Type B pancreatic cell (in vitro differentiated cells): ENCODE measurements around the gene MED15. TPM values are rescaled to one million over a fixed set of nuclear protein-coding genes. Genes with fewer than 3 reads are reported as not detected.

ENCODE experiments used
- DNase-seq: peaks from one replicate; pipeline ENCODE4 v3.0.0; 2021; ENCODE audit warnings: mixed read lengths; ENCODE audit not compliant: unreplicated experiment; ENCODE audit errors: extremely low spot score
- H3K27ac Mint-ChIP-seq: 2 replicates; pipeline ENCODE4 v1.8.0; 2021; ENCODE audit warnings: mild to moderate bottlenecking, mixed read lengths
- H3K27me3 Mint-ChIP-seq: 2 replicates; pipeline ENCODE4 v1.8.0; 2021; ENCODE audit warnings: mixed read lengths
- H3K36me3 Mint-ChIP-seq: 2 replicates; pipeline ENCODE4 v1.8.0; 2021; ENCODE audit warnings: mixed read lengths
- H3K4me1 Mint-ChIP-seq: one replicate; pipeline ENCODE4 v1.8.0; 2021; ENCODE audit warnings: mixed read lengths; ENCODE audit not compliant: unreplicated experiment
- H3K4me3 Mint-ChIP-seq: 2 replicates; pipeline ENCODE4 v1.8.0; 2021; ENCODE audit warnings: mild to moderate bottlenecking, mixed read lengths
- H3K9me3 Mint-ChIP-seq: 2 replicates; pipeline ENCODE4 v1.8.0; 2021; ENCODE audit warnings: mixed read lengths
- total RNA-seq: library from RNA; stranded (reverse); gene quantifications from 2 replicates; pipeline ENCODE4 v1.2.1, GENCODE V29; 2021; ENCODE audit warnings: low replicate concordance
- TF ChIP-seq, protein P1 (sequence below): fragments of 200-600 bp; sonication (generic); conservative IDR thresholded peaks from 2 replicates; pipeline ENCODE4 v1.5.0; 2021; ENCODE audit warnings: antibody characterized with exemption, mild to moderate bottlenecking

Gene MED15
- total RNA-seq, 1 donor from 2014 or later: 90.8 TPM

DNA sequence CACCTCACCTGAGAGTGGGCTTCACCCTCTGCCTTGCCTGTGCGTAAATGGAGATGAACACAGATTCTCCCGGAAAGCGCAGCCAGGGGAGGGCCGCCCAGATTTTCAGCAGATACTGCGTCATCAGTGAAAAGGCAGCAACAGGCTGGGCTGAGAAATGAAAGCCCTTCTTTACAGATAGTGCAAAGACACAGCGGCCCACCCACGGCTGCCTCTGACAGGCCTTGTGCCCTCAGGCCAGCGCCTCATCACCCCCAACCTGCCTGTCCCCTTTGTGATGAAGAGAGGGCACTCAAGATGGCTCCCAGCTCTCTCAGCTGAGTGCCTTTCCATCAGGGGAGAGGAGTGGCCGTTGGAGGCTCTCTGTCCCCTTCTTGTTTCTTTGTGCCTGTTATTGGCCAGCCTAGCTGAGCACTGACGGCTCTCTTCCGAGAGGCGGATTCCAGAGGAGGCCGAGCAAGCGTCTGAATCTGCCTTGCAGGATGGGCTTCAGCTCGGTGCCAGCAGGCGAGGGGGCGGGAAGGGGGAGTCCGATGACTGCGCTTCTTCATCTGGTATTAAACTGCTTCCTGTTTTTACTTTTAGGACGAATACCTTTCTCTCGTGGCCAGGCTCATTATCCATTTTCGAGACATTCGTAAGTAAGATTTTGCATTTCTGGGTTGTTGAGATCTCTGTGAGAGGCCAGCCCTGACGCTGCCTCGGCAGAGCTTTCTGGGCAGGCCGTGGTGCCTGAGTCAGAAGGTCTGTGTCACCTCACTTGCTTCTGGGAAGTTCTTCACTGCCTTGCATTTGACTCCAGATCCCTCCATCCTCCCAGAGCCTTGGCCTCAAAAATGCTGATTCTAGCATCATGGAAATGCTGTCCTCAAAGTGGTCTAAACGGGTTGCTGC, 43.7 kb downstream of the MED15 start:
- TF ChIP-seq, protein P1, sequence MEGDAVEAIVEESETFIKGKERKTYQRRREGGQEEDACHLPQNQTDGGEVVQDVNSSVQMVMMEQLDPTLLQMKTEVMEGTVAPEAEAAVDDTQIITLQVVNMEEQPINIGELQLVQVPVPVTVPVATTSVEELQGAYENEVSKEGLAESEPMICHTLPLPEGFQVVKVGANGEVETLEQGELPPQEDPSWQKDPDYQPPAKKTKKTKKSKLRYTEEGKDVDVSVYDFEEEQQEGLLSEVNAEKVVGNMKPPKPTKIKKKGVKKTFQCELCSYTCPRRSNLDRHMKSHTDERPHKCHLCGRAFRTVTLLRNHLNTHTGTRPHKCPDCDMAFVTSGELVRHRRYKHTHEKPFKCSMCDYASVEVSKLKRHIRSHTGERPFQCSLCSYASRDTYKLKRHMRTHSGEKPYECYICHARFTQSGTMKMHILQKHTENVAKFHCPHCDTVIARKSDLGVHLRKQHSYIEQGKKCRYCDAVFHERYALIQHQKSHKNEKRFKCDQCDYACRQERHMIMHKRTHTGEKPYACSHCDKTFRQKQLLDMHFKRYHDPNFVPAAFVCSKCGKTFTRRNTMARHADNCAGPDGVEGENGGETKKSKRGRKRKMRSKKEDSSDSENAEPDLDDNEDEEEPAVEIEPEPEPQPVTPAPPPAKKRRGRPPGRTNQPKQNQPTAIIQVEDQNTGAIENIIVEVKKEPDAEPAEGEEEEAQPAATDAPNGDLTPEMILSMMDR: no peak
- Mint-ChIP-seq H3K9me3 (no peaks in the 10 kb centered on the region), H3K4me3 (peak overlapping the region; percentile 30), H3K36me3 (peaks cover 4% of the 10 kb centered on the region), H3K27ac (peak overlapping the region; percentile 64), H3K27me3 (no peaks in the 10 kb centered on the region), H3K4me1 (peaks cover 37% of the 10 kb centered on the region)
- DNase-seq: no peak

DNA sequence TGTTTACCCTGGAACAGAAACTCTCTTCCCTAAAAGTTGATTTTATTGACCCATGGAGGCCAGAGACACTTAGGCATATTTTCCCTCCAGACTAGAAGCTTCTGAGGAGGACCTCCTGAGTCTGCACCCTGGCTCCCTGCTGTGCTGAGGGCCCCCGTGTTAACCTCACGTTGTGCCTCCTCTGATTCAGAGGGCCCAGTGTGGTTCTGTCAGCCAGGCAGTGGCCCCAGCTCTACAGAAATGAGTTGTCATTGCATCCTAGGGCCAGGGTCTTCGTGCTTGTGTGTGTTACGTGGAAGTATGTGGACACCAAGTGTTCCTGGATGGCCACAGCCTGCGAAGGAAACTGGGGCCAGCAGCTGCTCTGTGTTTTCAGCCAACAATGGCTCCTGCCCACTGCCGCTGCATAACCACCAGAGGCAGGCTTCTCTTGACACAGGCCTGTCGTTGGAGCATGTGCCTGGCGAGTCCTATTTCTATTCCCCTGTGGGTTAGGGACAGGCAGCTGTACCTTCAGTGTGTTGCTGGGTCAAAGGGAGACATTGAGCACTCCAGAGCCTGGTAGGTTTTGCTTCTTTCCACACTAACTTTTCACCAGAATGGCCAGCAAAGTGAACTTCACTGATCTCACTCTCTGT, 44.5 kb downstream of the MED15 start:
- H3K27me3 Mint-ChIP-seq: no peaks in the 10 kb centered on the region
- peak overlapping the region; percentile 30 for H3K4me3 Mint-ChIP-seq
- no peak for DNase-seq
- H3K9me3 Mint-ChIP-seq: no peaks in the 10 kb centered on the region
- peaks cover 9% of the 10 kb centered on the region for H3K36me3 Mint-ChIP-seq
- peak overlapping the region; percentile 64 for H3K27ac Mint-ChIP-seq
- TF ChIP-seq, protein P1: peak; percentile 50
- peaks cover 32% of the 10 kb centered on the region for H3K4me1 Mint-ChIP-seq

DNA sequence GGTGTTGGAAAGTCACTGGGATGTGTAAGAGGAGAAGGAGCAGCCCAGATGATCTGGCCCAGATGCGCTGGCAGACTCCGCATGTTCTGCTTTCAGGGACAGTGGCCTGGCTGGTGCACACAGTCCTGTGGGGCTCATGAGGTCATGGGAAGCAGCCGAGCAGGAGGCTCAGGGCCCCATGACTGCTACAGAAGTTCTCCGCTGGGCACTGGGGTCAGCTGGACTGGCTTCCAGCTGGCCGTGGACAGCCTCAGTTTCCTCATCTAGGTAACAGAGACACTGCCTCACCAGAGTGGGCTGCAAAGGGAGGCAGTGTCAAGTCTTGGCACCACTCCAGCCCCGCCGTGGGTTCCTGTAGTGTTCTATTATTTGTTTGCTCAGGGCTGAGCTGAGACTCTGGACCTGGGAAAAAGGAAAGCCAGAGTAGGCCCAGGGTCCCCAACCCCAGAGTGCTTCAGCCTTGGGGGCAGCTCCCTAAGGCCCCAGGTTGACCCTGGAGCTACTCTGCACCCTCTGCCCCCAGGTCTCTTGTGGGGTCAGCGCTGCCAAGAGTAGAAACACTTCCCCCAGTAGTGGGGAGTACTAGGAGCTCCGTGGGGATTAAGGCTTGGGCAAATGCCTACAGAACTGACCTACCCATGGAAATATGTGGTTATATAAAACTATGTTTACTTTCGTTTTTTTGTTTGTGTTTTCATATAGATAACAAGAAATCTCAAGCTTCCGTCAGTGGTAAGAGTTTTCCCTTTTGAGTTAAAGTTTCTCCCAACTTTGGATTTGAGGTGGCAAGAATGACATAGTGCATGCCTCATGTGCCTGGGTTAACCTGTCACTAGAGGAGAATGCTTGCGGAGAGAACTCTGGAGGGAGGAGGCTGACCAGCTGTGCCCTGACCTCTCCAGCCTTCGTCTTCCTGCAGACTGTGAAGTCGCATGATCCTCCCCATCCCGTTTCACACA, 45.3 kb downstream of the MED15 start:
- Mint-ChIP-seq H3K4me3 (no peak overlapping the region), H3K4me1 (peaks cover 32% of the 10 kb centered on the region), H3K36me3 (peaks cover 14% of the 10 kb centered on the region), H3K9me3 (no peaks in the 10 kb centered on the region), H3K27ac (peak overlapping the region; percentile 64), H3K27me3 (no peaks in the 10 kb centered on the region)
- TF ChIP-seq, protein P1: no peak
- no peak for DNase-seq

DNA sequence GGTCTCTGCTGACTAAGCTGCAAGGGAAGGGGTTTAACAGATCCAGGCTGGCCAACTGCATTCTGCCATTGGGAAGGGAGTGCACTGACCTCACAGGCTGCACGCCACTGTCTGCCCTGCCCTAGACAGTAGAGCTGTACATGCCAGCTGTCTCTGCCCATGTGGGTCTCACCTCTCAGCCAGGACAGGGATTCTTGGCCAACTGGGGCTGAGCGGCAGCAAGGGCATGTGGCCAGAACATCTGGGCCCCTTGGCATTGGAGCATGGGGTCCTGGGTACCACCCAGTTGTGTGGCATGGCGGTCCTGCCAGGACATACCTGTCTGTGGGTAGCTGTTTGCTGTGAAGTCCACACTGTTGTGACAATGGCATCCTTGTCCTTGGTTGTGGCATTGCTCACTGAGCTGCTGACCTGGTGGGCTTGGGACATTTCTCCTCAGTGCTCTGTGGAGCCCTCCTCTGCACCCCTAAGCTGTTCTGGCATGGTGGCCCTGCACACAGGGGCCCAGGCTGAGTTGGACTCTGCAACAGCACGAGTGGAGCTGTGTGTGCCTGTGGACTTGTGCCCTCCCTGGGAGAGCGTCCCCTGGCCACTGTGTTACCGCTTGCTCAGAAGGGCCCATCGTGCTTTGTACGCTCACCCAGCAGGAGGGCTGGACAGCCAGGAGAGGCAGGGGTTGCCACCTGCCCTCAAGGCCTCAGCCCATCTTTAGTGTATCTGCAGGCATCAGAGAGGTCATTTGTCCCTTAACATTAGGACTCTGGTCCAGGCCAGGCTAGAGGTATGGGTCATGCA, 46.7 kb downstream of the MED15 start:
- Mint-ChIP-seq H3K27me3 (no peaks in the 10 kb centered on the region), H3K4me3 (no peak overlapping the region), H3K36me3 (peaks cover 26% of the 10 kb centered on the region), H3K9me3 (peaks cover 8% of the 10 kb centered on the region), H3K27ac (no peak overlapping the region), H3K4me1 (peaks cover 22% of the 10 kb centered on the region)
- no peak for DNase-seq
- TF ChIP-seq, protein P1: no peak
